Superior temporal gyrus (tissue), 1 donor: ENCODE measurements around the gene ABCF3.

Experiments used
- DNase-seq: peaks from one replicate; pipeline ENCODE4 v3.0.0-alpha.2; 2016; ENCODE audit errors: extremely low spot score

ABCF3 gene

DNA sequence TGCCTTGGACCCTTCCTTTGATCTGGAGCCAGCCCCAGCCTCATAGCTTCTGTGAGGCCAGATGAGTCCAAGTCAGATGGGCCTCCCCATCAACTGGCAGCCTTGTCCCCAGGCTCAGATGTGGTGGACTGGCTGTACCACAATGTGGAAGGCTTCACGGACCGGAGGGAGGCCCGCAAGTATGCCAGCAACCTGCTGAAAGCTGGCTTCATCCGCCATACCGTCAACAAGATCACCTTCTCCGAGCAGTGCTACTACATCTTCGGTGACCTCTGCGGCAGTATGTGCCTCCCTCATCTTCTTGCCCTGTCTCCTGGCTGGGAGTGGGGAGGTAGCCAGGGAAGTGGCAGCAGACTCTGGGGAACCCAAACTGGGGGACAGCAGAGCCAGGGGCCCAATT is 18.2 kb upstream of the ABCF3 start:
- DNase-seq, result no peak

DNA sequence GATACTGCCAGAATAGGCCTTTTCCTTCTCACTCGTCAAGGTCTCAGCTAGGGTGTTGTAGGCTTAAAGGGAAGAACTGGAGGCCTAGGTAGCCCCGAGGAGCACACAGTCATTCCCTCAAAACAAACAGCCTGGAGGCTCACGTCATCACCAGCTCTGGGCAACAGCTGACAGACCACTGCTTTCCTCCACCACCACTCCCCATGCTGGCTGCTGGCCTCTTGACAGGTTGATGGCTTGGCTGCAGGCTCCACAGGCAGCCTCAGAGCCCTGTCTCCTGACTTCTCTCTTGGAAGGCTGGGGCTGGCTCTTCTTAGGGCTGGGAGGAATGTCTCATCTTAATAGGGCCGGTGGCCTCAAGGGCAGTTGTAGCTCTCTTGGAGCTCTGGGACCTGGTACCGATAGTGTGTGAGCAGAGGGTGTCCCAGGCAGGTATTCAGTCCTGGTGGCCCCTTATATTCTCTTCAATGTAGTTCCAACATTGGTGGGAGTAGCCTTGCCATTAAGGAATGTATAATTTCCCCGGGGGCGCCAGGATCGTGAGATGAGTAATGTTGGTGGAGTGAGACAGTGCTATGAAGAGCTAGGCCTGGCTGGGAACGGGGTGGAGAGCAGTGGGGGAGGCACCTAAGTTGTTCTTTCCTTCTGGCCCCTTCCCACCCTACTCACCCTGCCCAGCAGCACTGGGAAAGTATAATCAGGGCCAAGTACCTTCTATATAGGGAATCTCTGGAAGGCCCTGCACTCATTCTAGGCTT is 17.5 kb upstream of the ABCF3 start:
- no peak for DNase-seq

GRCh38 chr3:184169896-184170875 is 15.8 kb upstream of the ABCF3 start:
- DNase-seq, result no peak

- no peak for DNase-seq
Measured at GRCh38 chr3:184171562-184171961, 14.4 kb upstream of the ABCF3 start.

GRCh38 chr3:184172681-184173373 is 13.2 kb upstream of the ABCF3 start:
- DNase-seq, result no peak

DNA sequence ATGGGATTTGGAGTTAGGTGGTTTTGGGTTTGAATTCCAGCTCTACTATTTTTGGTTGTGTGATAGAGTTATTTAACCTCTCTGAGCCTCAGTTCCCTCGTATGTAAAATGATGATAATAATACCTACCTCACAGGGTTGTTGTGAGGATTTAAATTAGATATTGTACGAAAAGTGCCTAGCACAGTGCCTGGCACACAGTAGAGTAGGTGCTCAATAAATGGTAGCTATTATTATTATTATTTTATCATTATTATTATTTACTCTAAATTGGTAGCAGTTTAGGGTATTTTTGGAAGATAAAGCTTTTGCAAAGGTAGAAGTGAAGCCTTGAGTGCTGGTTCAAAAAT is 12.7 kb upstream of the ABCF3 start:
- no peak for DNase-seq

GRCh38 chr3:184174284-184174645 is 11.7 kb upstream of the ABCF3 start:
- no peak for DNase-seq

GRCh38 chr3:184174646-184175492 is 11.1 kb upstream of the ABCF3 start, which contains the start of gene AP2M1:
TSS of gene AP2M1 (plus strand) at chr3:184174855. CDS start at chr3:184176994, 2,139 bp downstream.
- DNase-seq, result peak; percentile 99

DNA sequence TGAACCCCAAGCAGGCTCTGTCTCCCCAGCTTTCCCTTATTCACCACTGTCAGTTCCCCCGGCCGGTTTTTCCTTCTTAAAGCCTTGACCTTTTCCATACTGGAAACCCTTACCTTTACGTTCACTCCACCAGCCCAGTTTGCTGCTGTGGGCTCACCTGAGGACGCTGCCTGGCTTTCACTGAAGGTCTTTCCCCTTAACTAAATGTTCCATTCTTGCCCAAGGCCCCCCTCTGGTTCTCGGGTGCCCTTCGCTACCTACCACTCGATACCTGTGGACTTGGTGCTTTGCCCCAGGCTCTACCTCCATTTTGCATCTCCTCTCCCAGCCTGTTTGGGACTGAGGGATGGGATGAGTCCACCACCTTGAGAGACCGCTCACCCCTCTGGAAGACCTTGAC is 10.5 kb upstream of the ABCF3 start:
- DNase-seq, result no peak

DNA sequence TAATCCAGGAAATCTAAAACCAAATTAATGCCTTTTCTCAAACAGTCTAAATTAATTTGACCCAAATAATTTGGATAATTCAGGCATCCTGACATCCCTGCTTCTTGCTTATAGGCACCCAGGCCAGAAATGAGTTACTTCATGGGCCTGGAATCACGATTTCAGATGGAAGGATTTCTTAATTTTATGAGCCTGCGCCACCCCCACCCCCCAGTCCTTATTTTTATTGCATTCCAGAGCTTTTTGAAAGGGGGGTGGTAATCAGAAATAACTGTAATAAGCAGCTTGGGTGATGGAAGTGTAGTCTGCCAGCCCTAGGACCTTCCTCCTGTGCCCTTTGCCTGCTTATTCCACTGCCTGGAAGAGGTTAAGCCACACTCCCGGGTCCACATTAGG is 10.0 kb upstream of the ABCF3 start:
- no peak for DNase-seq

- DNase-seq, result peak; percentile 38
Measured at GRCh38 chr3:184176377-184177330, 9.3 kb upstream of the ABCF3 start.

- no peak for DNase-seq
Measured at GRCh38 chr3:184177331-184177731, 8.7 kb upstream of the ABCF3 start.

DNA sequence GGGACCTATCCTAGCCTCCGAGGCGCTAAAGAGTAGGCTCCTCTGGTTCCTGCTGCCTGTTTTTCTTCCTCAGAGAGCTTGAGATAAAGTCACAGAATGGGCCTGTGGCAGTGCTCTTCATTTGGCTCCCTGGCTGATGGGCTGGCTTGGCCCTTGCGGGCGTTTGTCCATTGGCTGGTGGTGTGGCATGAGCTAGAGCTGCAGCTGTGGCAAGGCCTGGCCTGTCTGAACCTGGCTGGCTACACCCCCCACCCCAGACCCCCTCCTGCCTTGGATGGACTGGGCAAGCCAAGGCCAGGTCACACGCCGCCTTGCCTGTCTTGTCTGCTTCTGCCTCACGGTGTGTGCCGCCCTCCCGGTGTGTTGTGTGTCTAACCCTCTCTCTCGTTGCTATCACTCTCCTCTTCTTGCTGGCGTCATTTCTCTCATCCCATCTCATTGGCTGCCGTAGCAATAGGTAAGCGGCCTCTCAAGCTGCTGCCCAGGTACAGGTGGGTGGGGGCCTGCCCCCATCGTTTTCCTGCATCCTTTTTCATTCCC is 8.2 kb upstream of the ABCF3 start:
- no peak for DNase-seq

- no peak for DNase-seq
Measured at GRCh38 chr3:184178521-184179138, 7.4 kb upstream of the ABCF3 start.

GRCh38 chr3:184180165-184180564 is 5.8 kb upstream of the ABCF3 start:
- DNase-seq, result no peak

GRCh38 chr3:184181596-184181995 is 4.4 kb upstream of the ABCF3 start:
- DNase-seq, result no peak

GRCh38 chr3:184183679-184184078 is 2.3 kb upstream of the ABCF3 start:
- no peak for DNase-seq

- DNase-seq, result no peak
Measured at GRCh38 chr3:184184546-184185230, 1.3 kb upstream of the ABCF3 start.
